Cardiac atrium fibroblast (primary cell): Measurements from ENCODE around the gene DCAF10. TPM values are rescaled to one million over a fixed set of nuclear protein-coding genes. Genes with fewer than 3 reads are reported as not detected.

Experiments used
- total RNA-seq: library from RNA; depleted of rRNA; stranded (reverse); fragments of >200 nt; gene quantifications from 2 replicates; pipeline ENCODE4 v1.2.3, GENCODE V29; 2015

Gene DCAF10, protein sequence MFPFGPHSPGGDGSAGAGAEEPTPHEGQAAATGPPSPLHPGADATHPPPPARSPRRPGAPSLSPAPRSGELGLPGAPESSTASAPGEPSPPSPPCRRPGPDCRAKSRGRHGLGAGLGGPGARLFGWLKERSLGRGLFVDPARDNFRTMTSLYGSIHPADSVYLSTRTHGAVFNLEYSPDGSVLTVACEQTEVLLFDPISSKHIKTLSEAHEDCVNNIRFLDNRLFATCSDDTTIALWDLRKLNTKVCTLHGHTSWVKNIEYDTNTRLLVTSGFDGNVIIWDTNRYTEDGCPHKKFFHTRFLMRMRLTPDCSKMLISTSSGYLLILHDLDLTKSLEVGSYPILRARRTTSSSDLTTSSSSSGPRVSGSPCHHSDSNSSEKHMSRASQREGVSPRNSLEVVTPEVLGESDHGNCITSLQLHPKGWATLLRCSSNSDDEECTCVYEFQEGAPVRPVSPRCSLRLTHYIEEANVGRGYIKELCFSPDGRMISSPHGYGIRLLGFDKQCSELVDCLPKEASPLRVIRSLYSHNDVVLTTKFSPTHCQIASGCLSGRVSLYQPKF
- 8.9 and 11.9 TPM in 2 replicates for total RNA-seq

DNA sequence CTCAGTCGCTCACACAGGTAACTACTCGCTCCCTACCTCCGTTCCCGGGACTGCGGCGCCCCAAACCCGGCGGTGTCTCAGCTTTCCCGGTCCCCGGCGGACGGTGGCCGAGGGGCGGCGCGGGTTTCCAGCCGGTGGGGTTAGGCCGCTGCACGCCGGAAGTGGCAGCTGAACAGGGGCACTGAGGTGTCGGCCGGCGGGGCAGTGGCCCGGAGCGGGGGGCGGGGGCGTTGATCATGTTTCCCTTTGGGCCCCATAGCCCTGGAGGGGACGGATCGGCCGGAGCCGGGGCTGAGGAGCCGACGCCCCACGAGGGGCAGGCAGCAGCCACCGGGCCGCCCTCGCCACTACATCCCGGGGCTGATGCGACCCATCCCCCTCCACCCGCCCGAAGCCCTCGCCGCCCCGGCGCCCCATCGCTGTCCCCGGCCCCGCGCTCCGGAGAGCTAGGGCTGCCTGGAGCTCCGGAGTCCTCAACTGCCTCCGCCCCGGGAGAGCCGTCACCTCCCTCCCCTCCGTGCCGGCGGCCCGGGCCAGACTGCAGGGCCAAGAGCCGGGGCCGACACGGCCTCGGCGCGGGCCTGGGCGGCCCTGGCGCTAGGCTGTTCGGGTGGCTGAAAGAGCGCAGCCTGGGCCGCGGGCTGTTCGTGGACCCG is at the start of gene DCAF10:
TSS of gene DCAF10 (plus strand) at position 167 of the 656 bp plus-strand sequence. CDS start at position 237, 70 bp downstream.

DNA sequence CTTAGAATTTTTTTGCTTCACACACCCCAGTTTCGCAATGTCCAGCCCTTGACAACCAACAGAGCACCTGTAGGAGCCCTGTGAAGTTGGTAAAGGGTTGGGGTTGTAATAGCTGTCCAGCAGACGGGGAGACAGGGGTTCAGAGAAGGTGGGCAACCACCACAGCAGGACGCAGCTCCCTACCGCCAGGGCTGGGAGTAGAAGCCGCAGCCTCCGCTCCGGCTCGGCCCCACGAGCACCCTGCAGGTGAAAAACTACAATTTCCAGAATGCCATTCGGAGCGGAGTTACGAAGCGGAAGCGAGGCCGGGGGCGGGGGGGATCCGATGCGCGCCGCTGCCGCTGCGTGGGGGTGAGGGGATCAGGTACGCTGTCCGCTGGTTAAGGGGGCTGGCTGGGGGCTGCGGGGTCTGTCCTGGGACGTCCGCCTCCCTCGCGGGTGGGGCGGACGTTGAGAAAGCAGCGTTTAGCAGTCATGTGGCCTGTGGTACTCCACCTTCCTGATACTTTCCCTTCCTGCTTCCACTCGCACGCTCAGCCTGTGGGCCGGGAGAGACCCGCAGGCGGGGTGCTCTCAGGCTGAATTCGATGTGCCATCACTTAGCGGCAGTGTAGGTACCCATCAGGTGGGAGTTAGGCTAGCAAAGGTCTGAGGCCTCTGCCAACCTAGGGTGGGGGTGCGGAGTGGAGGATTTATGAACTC is 47.0 kb upstream of the DCAF10 start, which contains the start of gene TRMT10B:
TSS of gene TRMT10B (plus strand) at position 317 of the 702 bp plus-strand sequence. CDS start 8,127 bp downstream, outside the sequence.

DNA sequence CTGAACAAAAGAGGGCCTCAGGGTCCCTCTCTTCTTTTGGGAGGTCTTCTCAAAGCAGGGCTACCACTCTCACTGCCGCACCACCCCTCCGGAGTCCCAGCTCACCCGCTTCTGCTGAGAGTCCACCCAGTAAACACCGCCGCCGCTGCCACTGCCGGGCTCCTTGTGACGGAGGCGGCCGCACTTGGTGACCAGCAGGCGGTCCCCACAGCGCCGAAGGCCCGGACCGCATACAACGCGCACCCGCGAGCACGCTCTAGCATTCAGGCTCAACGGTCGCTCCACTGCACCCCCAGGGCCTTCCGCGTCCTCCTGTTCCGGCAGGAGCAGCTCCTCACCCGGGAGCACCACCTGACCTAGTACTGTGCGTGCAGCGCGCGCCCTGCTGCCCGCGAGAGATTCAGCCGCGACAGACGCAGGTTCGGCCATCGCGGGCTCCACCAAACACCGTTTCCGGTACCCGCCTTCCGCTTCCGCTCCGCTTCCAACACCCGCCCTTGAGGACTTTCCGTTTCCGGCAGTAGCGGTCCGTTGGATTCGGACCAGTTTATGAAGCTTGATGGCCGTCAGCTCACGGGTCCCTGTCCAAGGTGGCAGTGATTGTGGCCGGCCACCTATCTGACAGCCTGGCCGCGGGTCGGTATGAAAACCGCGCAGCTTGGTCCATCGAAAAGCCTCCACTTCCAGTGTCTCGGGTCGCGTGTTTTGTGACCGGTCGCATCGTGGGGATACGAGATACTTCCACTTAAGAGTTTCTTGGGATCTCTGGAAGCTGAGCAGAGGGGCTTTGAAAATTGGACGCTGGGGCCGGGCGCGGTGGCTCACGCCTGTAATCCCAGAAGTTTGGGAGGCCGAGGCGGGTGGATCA is 15.7 kb upstream of the DCAF10 start, which contains the start of gene EXOSC3:
TSS of gene EXOSC3 (minus strand) at position 449 of the 868 bp plus-strand sequence. CDS start at position 429, 20 bp downstream.

DNA sequence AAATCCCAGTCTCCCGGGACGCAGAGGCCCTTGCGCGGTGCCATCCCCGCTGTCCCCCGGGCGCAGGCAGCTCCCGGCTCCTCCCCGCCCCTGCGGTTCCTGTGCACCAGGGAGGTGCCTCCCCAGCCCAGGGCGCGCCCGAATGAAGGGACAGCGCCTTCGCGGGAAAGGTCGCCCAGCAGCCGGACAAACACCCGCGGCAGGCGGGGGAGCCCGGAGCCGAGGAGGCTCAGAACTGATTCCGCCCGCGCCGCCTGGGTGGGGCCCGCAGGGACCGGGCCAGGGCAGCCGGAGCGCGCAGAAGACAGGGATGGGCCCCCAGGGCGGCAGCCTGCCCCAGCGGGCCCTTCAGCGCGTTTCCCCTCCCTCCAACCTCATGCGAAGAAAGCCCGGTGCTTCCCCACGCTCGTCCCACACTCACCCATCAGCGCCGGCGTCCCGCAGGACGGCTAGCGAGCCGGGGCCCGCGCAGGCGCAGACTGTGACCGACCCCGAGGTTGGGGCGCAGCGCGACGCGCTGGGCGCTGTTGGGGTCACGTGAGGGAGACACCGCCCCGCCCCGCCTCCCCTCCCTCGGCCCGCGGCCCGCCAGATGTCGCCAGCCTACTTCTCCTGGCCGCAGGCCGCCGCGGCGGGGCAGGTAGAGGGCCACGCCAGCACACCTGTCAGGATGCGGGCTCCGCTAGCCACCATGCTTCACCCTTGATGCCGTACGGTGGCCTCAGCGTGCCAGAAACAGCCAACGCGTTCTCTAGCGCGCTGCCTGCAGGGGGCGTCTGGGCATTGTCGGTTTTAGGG is 103.2 kb downstream of the DCAF10 start, which contains the start of gene SLC25A51:
TSS of gene SLC25A51 (minus strand) at position 481 of the 798 bp plus-strand sequence. CDS start 15,577 bp downstream, outside the sequence.

Other genes starting within 250 kb of the DCAF10 start
- 6.8 and 7.6 TPM in 2 replicates for gene FBXO10, start 224.4 kb upstream of the DCAF10 start, total RNA-seq
- gene TOMM5, start 208.2 kb upstream of the DCAF10 start, total RNA-seq: 107 and 120 TPM in 2 replicates
- not detected in 2 replicates for gene FRMPD1, start 149.8 kb upstream of the DCAF10 start, total RNA-seq
- 3.6 and 3.9 TPM in 2 replicates for gene TRMT10B, start 47.0 kb upstream of the DCAF10 start, total RNA-seq
- 11.2 and 30.0 TPM in 2 replicates for gene EXOSC3, start 15.7 kb upstream of the DCAF10 start, total RNA-seq
- gene SLC25A51, start 103.3 kb downstream of the DCAF10 start, total RNA-seq: 17.9 and 27.4 TPM in 2 replicates